Measurements from ENCODE around the gene ACOX3. TPM values are rescaled to one million over a fixed set of nuclear protein-coding genes. Genes with fewer than 3 reads are reported as not detected.

Gene ACOX3
- total RNA-seq, 1 experiment from 2014 or later = 12.2 TPM

GRCh38 chr4:8370835-8371595 lies 69.5 kb downstream of the ACOX3 start:
- DNase-seq (no peak), ATAC-seq (no peak)
- Histone ChIP-seq H3K27ac (ENCODE audit: low read length) (no peak overlapping the region), H3K4me3 (ENCODE audit: low read length) (no peak overlapping the region), H3K27me3 (ENCODE audit: low read length) (no peaks in the 10 kb centered on the region), H3K79me2 (ENCODE audit: low read length) (no peaks in the 10 kb centered on the region), H4K20me1 (ENCODE audit: low read length) (no peaks in the 10 kb centered on the region), H3K9ac (ENCODE audit: low read length) (no peak overlapping the region), H3K9me3 (ENCODE audit: low read length) (no peaks in the 10 kb centered on the region), H3K4me1 (ENCODE audit: insufficient read depth, low read length) (no peaks in the 10 kb centered on the region), H3K36me3 (ENCODE audit: low read depth, low read length) (no peaks in the 10 kb centered on the region), H2AFZ (ENCODE audit: low read length) (no peak overlapping the region), H3K9me2 (replicated peaks; ENCODE audit: low read length) (no peaks in the 10 kb centered on the region), H3K4me2 (ENCODE audit: low read length) (no peak overlapping the region), H3F3A (ENCODE audit: low read length, unreplicated experiment) (no peaks in the 10 kb centered on the region)
- POLR2A ChIA-PET (ENCODE audit: unreplicated experiment) = no interaction called here
- CTCF ChIA-PET = no interaction called here
- TF ChIP-seq EZH2 (IDR thresholded peaks at IDR 0.05; ENCODE audit: low read length, unreplicated experiment) (no peak), EZH2phosphoT487 (IDR thresholded peaks at IDR 0.05; ENCODE audit: borderline replicate concordance, low read length) (no peak)
- TF ChIP-seq, protein P1, sequence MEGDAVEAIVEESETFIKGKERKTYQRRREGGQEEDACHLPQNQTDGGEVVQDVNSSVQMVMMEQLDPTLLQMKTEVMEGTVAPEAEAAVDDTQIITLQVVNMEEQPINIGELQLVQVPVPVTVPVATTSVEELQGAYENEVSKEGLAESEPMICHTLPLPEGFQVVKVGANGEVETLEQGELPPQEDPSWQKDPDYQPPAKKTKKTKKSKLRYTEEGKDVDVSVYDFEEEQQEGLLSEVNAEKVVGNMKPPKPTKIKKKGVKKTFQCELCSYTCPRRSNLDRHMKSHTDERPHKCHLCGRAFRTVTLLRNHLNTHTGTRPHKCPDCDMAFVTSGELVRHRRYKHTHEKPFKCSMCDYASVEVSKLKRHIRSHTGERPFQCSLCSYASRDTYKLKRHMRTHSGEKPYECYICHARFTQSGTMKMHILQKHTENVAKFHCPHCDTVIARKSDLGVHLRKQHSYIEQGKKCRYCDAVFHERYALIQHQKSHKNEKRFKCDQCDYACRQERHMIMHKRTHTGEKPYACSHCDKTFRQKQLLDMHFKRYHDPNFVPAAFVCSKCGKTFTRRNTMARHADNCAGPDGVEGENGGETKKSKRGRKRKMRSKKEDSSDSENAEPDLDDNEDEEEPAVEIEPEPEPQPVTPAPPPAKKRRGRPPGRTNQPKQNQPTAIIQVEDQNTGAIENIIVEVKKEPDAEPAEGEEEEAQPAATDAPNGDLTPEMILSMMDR (conservative IDR thresholded peaks at IDR 0.05; ENCODE audit: low read depth, low read length) = no peak
- no TSS peak for BruUV-seq (replicated peaks)
- intact Hi-C loops (cut with micrococcal nuclease) = no loop called here

DNA sequence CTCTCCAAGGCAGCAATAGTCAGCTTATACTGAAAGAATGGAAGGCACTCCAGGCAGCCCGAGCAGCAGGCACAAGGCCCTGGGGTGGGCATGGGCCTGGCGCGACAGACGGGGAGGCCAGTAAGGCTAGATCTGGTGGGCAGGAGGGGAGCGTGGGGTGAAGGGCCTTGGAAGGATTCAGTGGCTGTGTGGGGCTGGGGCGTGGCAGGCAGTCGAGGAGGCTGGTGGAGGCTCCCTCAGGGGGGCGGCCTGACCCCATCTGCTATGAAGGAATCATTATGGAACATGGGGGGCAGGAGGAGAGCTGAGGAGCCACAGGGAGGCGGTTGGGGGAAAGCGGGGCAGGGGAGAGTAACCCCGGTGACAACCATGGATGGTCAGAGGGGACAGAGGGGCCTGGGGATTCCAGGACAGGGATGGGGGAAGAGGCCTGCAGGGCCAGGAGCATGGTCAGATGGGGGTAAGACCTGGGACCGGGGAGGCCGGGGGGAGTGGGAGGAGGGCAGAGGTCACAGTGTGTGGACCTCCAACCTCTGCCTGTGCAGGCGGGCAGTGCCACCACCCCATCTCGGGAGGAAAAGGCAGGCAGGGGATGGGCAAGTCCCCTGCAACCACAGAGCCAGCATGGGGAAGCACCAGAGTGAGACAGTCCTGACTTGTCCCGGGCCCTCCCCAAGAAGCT lies 70.3 kb downstream of the ACOX3 start:
- no peak overlapping the region for H2AFZ ChIP-seq (ENCODE audit: low read length)
- TF ChIP-seq, protein P1 (conservative IDR thresholded peaks at IDR 0.05; ENCODE audit: low read depth, low read length) = no peak
- TF ChIP-seq EZH2phosphoT487 (IDR thresholded peaks at IDR 0.05; ENCODE audit: borderline replicate concordance, low read length) = no peak
- TF ChIP-seq EZH2 (IDR thresholded peaks at IDR 0.05; ENCODE audit: low read length, unreplicated experiment) = no peak
- ATAC-seq (no peak), DNase-seq (no peak)
- ChIA-PET POLR2A (ENCODE audit: unreplicated experiment) (no interaction called here), CTCF (no interaction called here)
- no peaks in the 10 kb centered on the region for H3K27me3 ChIP-seq (ENCODE audit: low read length)
- H3K79me2 ChIP-seq (ENCODE audit: low read length) = no peaks in the 10 kb centered on the region
- intact Hi-C loops (cut with micrococcal nuclease) = no loop called here
- no peaks in the 10 kb centered on the region for H3K9me2 ChIP-seq (replicated peaks; ENCODE audit: low read length)
- no peak overlapping the region for H3K4me3 ChIP-seq (ENCODE audit: low read length)
- H3K9ac ChIP-seq (ENCODE audit: low read length) = no peak overlapping the region
- H3F3A ChIP-seq (ENCODE audit: low read length, unreplicated experiment) = no peaks in the 10 kb centered on the region
- H3K4me1 ChIP-seq (ENCODE audit: insufficient read depth, low read length) = no peaks in the 10 kb centered on the region
- H3K9me3 ChIP-seq (ENCODE audit: low read length) = no peaks in the 10 kb centered on the region
- no peaks in the 10 kb centered on the region for H3K36me3 ChIP-seq (ENCODE audit: low read depth, low read length)
- H3K4me2 ChIP-seq (ENCODE audit: low read length) = no peak overlapping the region
- no peak overlapping the region for H3K27ac ChIP-seq (ENCODE audit: low read length)
- BruUV-seq (replicated peaks) = no TSS peak
- H4K20me1 ChIP-seq (ENCODE audit: low read length) = no peaks in the 10 kb centered on the region
